ENCODE measurements around the gene ABI3.
"Not testable (repeated sequence)": the region's sequence is repeated elsewhere in the genome, so short reads cannot be mapped to it uniquely, and the experiment has no call there.

Gene ABI3

GRCh38 chr17:49183801-49184200 is 26.7 kb upstream of the ABI3 start:
- no peaks in the 10 kb centered on the region for H3K9me3 ChIP-seq (ENCODE audit: control insufficient read depth, low read length)

DNA sequence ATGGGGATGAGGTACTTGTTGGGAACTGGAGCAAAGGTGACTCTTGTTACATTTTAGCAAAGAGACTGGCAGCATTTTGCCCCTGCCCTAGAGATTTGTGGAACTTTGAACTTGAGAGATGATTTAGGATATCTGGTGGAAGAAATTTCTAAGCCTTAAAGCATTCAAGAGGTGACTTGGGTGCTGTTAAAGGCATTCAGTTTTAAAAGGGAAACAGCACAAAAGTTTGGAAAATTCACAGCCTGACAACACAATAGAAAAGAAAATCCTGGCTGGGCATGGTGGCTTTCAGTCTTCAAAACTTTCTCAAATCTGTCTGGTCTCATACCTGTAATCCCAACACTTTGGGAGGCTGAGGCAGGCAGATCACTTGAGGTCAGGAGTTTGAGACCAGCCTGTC is 26.0 kb upstream of the ABI3 start:
- H3K9me3 ChIP-seq (ENCODE audit: control insufficient read depth, low read length); H3K4me3 ChIP-seq (ENCODE audit: insufficient read depth, low read depth, low read length); H3K27ac ChIP-seq (ENCODE audit: insufficient read depth, low read depth, low read length, poor library complexity, severe bottlenecking); H3K27me3 ChIP-seq (ENCODE audit: control insufficient read depth, insufficient read depth, low read length, poor library complexity, severe bottlenecking); H3K36me3 ChIP-seq (ENCODE audit: control insufficient read depth, insufficient read depth, low read length); H3K4me1 ChIP-seq (ENCODE audit: control insufficient read depth, insufficient read depth, low read length): not testable (repeated sequence)

More at GRCh38 chr17:49183801-49184200, 26.7 kb upstream of the ABI3 start:
- Histone ChIP-seq H3K4me3 (ENCODE audit: insufficient read depth, low read depth, low read length) (no peak overlapping the region), H3K4me1 (ENCODE audit: control insufficient read depth, insufficient read depth, low read length) (no peaks in the 10 kb centered on the region), H3K27me3 (ENCODE audit: control insufficient read depth, insufficient read depth, low read length, poor library complexity, severe bottlenecking) (no peaks in the 10 kb centered on the region), H3K27ac (ENCODE audit: insufficient read depth, low read depth, low read length, poor library complexity, severe bottlenecking) (no peak overlapping the region), H3K36me3 (ENCODE audit: control insufficient read depth, insufficient read depth, low read length) (no peaks in the 10 kb centered on the region)
- 91 to 93% methylated on average over 7 of the region's 7 CpGs for WGBS, 2 experiments

DNA sequence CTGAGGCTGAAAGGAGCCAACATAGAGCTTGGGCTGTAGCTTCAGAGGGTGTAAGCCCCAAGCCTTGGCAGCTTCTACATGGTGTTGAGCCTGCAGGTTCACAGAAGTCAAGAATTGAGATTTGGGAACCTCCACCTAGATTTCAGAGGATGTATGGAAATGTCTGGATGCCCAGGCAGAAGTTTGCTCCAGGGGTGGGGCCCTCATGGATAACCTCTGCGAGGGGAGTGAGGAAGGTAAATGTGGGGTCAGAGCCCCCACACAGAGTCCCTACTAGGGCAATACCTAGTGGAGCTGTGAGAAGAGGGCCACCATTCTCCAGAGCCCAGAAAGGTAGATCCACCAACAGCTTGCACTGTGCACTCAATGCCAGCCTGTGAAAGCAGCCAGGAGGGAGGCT is 25.1 kb upstream of the ABI3 start:
- H3K9me3 ChIP-seq (ENCODE audit: control insufficient read depth, low read length); H3K4me3 ChIP-seq (ENCODE audit: insufficient read depth, low read depth, low read length); H3K4me1 ChIP-seq (ENCODE audit: control insufficient read depth, insufficient read depth, low read length); H3K36me3 ChIP-seq (ENCODE audit: control insufficient read depth, insufficient read depth, low read length); H3K27me3 ChIP-seq (ENCODE audit: control insufficient read depth, insufficient read depth, low read length, poor library complexity, severe bottlenecking); H3K27ac ChIP-seq (ENCODE audit: insufficient read depth, low read depth, low read length, poor library complexity, severe bottlenecking): not testable (repeated sequence)
- WGBS, 2 experiments = 91 to 95% methylated on average over 1 of the region's 1 CpG

GRCh38 chr17:49187301-49187700 is 23.2 kb upstream of the ABI3 start:
- 92 to 93% methylated on average over 2 to 3 of the region's 3 CpGs for WGBS, 2 experiments
- H3K4me1 ChIP-seq (ENCODE audit: control insufficient read depth, insufficient read depth, low read length) = no peaks in the 10 kb centered on the region
- no peaks in the 10 kb centered on the region for H3K27me3 ChIP-seq (ENCODE audit: control insufficient read depth, insufficient read depth, low read length, poor library complexity, severe bottlenecking)
- H3K36me3 ChIP-seq (ENCODE audit: control insufficient read depth, insufficient read depth, low read length) = no peaks in the 10 kb centered on the region
- no peak overlapping the region for H3K27ac ChIP-seq (ENCODE audit: insufficient read depth, low read depth, low read length, poor library complexity, severe bottlenecking)
- no peaks in the 10 kb centered on the region for H3K9me3 ChIP-seq (ENCODE audit: control insufficient read depth, low read length)
- no peak overlapping the region for H3K4me3 ChIP-seq (ENCODE audit: insufficient read depth, low read depth, low read length)

DNA sequence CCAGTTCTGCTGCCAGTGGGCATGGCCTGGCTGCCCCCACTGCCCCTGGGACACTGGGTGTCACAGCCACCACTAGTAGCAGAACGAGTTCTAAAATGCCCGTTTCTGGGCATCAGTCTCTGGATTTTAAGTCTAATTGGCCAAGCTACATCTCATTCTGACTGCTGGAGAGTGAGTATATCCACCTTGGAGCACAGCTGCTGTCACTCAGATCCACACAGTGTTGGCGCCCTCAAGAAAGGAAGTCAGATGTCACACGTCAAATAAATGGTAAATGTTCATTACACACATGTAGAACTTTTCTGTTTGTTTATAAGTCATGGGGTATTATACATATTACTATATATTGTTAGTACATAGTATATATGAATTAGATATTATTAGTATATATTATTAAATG is 19.6 kb upstream of the ABI3 start:
- no peaks in the 10 kb centered on the region for H3K27me3 ChIP-seq (ENCODE audit: control insufficient read depth, insufficient read depth, low read length, poor library complexity, severe bottlenecking)
- H3K4me3 ChIP-seq (ENCODE audit: insufficient read depth, low read depth, low read length) = no peak overlapping the region
- H3K27ac ChIP-seq (ENCODE audit: insufficient read depth, low read depth, low read length, poor library complexity, severe bottlenecking) = no peak overlapping the region
- no peaks in the 10 kb centered on the region for H3K4me1 ChIP-seq (ENCODE audit: control insufficient read depth, insufficient read depth, low read length)
- no peaks in the 10 kb centered on the region for H3K36me3 ChIP-seq (ENCODE audit: control insufficient read depth, insufficient read depth, low read length)
- WGBS, 2 experiments = 84 to 86% methylated on average over 3 of the region's 4 CpGs
- no peaks in the 10 kb centered on the region for H3K9me3 ChIP-seq (ENCODE audit: control insufficient read depth, low read length)

DNA sequence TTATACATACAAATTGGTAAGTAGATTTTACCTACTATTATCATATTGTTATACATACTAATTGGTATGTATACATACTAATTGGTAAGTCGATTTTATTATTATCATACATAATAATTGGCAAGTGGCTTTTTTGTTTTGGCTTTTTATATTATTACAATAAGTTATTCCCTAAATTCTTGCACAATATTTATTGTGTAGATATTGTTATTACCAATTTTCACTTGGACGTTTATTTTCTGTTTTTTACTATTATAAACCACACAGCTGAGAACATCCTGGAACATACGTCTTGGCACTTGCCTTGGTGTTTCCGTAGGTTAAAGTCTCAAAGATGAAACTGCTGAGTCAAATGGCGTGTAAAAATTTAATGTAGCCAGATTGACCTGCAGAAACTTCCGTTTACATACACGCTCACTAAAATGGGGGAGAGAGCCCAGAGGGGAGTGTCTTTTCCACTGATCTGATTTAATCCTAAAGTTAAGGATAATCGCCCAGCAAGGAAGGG is 19.0 kb upstream of the ABI3 start:
- H3K9me3 ChIP-seq (ENCODE audit: control insufficient read depth, low read length) = no peaks in the 10 kb centered on the region
- H3K36me3 ChIP-seq (ENCODE audit: control insufficient read depth, insufficient read depth, low read length) = no peaks in the 10 kb centered on the region
- H3K4me3 ChIP-seq (ENCODE audit: insufficient read depth, low read depth, low read length) = peak overlapping the region; percentile 90
- no peaks in the 10 kb centered on the region for H3K27me3 ChIP-seq (ENCODE audit: control insufficient read depth, insufficient read depth, low read length, poor library complexity, severe bottlenecking)
- no peaks in the 10 kb centered on the region for H3K4me1 ChIP-seq (ENCODE audit: control insufficient read depth, insufficient read depth, low read length)
- WGBS, 2 experiments = 3 to 4% methylated on average over 6 of the region's 8 CpGs
- H3K27ac ChIP-seq (ENCODE audit: insufficient read depth, low read depth, low read length, poor library complexity, severe bottlenecking) = no peak overlapping the region

- H3K4me3 ChIP-seq (ENCODE audit: insufficient read depth, low read depth, low read length) = peak overlapping the region; percentile 90
- 0% methylated on average over 53 of the region's 53 CpGs for WGBS, 2 experiments
These were observed 18.4 kb upstream of the ABI3 start for GRCh38 chr17:49191917-49192741.

GRCh38 chr17:49193513-49194296 is 16.8 kb upstream of the ABI3 start:
- Histone ChIP-seq H3K4me3 (ENCODE audit: insufficient read depth, low read depth, low read length) (peak overlapping the region; percentile 90), H3K27me3 (ENCODE audit: control insufficient read depth, insufficient read depth, low read length, poor library complexity, severe bottlenecking) (no peaks in the 10 kb centered on the region)

More at GRCh38 chr17:49191917-49192741, 18.4 kb upstream of the ABI3 start:
- no peaks in the 10 kb centered on the region for H3K4me1 ChIP-seq (ENCODE audit: control insufficient read depth, insufficient read depth, low read length)
- no peaks in the 10 kb centered on the region for H3K27me3 ChIP-seq (ENCODE audit: control insufficient read depth, insufficient read depth, low read length, poor library complexity, severe bottlenecking)
- H3K36me3 ChIP-seq (ENCODE audit: control insufficient read depth, insufficient read depth, low read length) = no peaks in the 10 kb centered on the region
- H3K9me3 ChIP-seq (ENCODE audit: control insufficient read depth, low read length) = no peaks in the 10 kb centered on the region
- H3K27ac ChIP-seq (ENCODE audit: insufficient read depth, low read depth, low read length, poor library complexity, severe bottlenecking) = peak overlapping the region; percentile 86

GRCh38 chr17:49194297-49194607 is 16.3 kb upstream of the ABI3 start:
- Histone ChIP-seq H3K27ac (ENCODE audit: insufficient read depth, low read depth, low read length, poor library complexity, severe bottlenecking) (no peak overlapping the region), H3K4me3 (ENCODE audit: insufficient read depth, low read depth, low read length) (no peak overlapping the region), H3K9me3 (ENCODE audit: control insufficient read depth, low read length) (no peaks in the 10 kb centered on the region), H3K36me3 (ENCODE audit: control insufficient read depth, insufficient read depth, low read length) (no peaks in the 10 kb centered on the region), H3K4me1 (ENCODE audit: control insufficient read depth, insufficient read depth, low read length) (no peaks in the 10 kb centered on the region), H3K27me3 (ENCODE audit: control insufficient read depth, insufficient read depth, low read length, poor library complexity, severe bottlenecking) (no peaks in the 10 kb centered on the region)
- 60 to 72% methylated on average over 3 of the region's 3 CpGs for WGBS, 2 experiments

More at GRCh38 chr17:49193513-49194296, 16.8 kb upstream of the ABI3 start:
- H3K9me3 ChIP-seq (ENCODE audit: control insufficient read depth, low read length) = no peaks in the 10 kb centered on the region
- 12 to 17% methylated on average over 20 of the region's 21 CpGs for WGBS, 2 experiments
- H3K27ac ChIP-seq (ENCODE audit: insufficient read depth, low read depth, low read length, poor library complexity, severe bottlenecking) = peak overlapping the region; percentile 27
- H3K36me3 ChIP-seq (ENCODE audit: control insufficient read depth, insufficient read depth, low read length) = no peaks in the 10 kb centered on the region
- H3K4me1 ChIP-seq (ENCODE audit: control insufficient read depth, insufficient read depth, low read length) = no peaks in the 10 kb centered on the region

DNA sequence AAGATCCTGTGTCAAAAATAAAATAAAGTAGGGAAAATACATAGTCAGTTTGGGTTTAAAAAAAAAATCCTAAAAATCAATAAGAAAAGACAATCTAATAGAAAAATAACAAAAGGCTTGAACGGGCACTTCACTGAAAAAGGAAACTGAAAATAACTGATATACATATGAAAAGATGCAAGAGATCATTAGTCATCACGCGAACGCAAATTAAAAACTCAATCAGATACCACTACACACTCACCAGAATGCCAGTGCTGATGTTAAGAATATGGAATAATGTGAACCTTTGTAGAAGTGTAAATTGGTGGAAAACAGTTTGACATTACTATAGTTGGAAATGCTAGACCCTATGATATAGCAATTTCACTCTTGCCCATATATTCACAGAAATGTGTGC is 14.8 kb upstream of the ABI3 start:
- 95% methylated on average over 4 of the region's 4 CpGs; no CpG with 5 or more reads in 1 of the 2 experiments for WGBS, 2 experiments
- Histone ChIP-seq H3K4me1 (ENCODE audit: control insufficient read depth, insufficient read depth, low read length) (no peaks in the 10 kb centered on the region), H3K27me3 (ENCODE audit: control insufficient read depth, insufficient read depth, low read length, poor library complexity, severe bottlenecking) (no peaks in the 10 kb centered on the region), H3K36me3 (ENCODE audit: control insufficient read depth, insufficient read depth, low read length) (no peaks in the 10 kb centered on the region), H3K27ac (ENCODE audit: insufficient read depth, low read depth, low read length, poor library complexity, severe bottlenecking) (no peak overlapping the region), H3K4me3 (ENCODE audit: insufficient read depth, low read depth, low read length) (no peak overlapping the region), H3K9me3 (ENCODE audit: control insufficient read depth, low read length) (no peaks in the 10 kb centered on the region)
